Psoas muscle (tissue), 8 donors: ENCODE measurements around the gene SNX12. TPM values are rescaled to one million over a fixed set of nuclear protein-coding genes. Genes with fewer than 3 reads are reported as not detected.

Source experiments
- ATAC-seq, 4 donors: fragments of 200-7000 bp; cut with Tn5 transposase; one replicate each; pipeline ENCODE4 v1.9.1; 2020; ENCODE audit warnings: moderate library complexity in 3 of 4, mild to moderate bottlenecking in 2 of 4
- DNase-seq, 2 donors: peaks; one replicate each; pipeline ENCODE4 v3.0.0-alpha.2; 2020
- H3K27ac ChIP-seq: fragments of 200-600 bp; one replicate; pipeline ENCODE4 v1.8.0; 2022
- H3K27me3 ChIP-seq, 3 donors: fragments of 200-600 bp in 1 of 3; one replicate each; pipeline versions ENCODE4 v1.6.1 to v1.8.0; 2013 to 2022; ENCODE audit warnings: low read length in 2 of 3, mild to moderate bottlenecking in 2 of 3, moderate library complexity in 1 of 3; ENCODE audit not compliant: insufficient read depth in 3 of 3
- H3K36me3 ChIP-seq, 2 donors: fragments of 200-600 bp in 1 of 2; one replicate each; pipeline versions ENCODE4 v1.6.1 to v1.8.0; 2013 to 2022; ENCODE audit warnings: low read depth in 1 of 2, mild to moderate bottlenecking in 1 of 2, moderate library complexity in 1 of 2; ENCODE audit not compliant: insufficient read depth in 1 of 2
- H3K4me1 ChIP-seq: fragments of 200-600 bp; one replicate; pipeline ENCODE4 v1.8.0; 2022
- H3K4me3 ChIP-seq: fragments of 200-600 bp; one replicate; pipeline ENCODE4 v1.8.0; 2022; ENCODE audit warnings: mild to moderate bottlenecking
- H3K9me3 ChIP-seq: fragments of 200-600 bp; one replicate; pipeline ENCODE4 v1.8.0; 2022
- CTCF ChIP-seq: fragments of 200-600 bp; IDR thresholded peaks from one replicate; pipeline ENCODE4 v1.8.0; 2022; ENCODE audit warnings: antibody characterized with exemption
- WGBS, 3 donors: extraction: QIAGEN DNeasy Blood & Tissue Kit; methylation state at CpG; one replicate each; pipeline versions ENCODE4 v1.1.6 to v1.1.7; 2013; 5-methylcytosine and 5-hydroxymethylcytosine counted together
- intact Hi-C, 2 donors: fragments of 100-400 bp; cut with DNase I; formaldehyde crosslinking; loops; one replicate each; pipeline versions ENCODE4 v1.11.0 to v1.14.2; 2022
- long read RNA-seq, 2 donors: library from polyadenylated mRNA; unstranded; transcript quantifications; one replicate each; pipeline ENCODE4 v2.0.0, GENCODE V29; 2021
- polyA plus RNA-seq, 3 donors: library from polyadenylated mRNA; stranded (reverse); fragments of 200-250 nt; gene quantifications; one replicate each; pipeline ENCODE4 v1.2.3, GENCODE V29; 2013
- total RNA-seq, 4 donors: library from RNA; stranded (reverse); fragmentation: NEBNext Ultra II Directional in 2 of 4; extraction: Animal tissue kit (Norgen Biotek cat#: 25700) in 2 of 4; gene quantifications; one replicate each; pipeline versions ENCODE4 v1.2.1 to v1.2.4, GENCODE V29; 2021 to 2023
- donor health status: healthy with polysubstance abuse.
- donor health status: DM: no; HTN: no; CAD: no; lungs with moderate emphysema.
- donor health status: Bipolar disorder and iron deficiency.
- donor health status: healthy.
- donor health status: DM: yes; HTN: yes; CAD: no.
- donor health status: DM: no; HTN: no; CAD: no.
- donor health status: DM: no; HTN: no; CAD: no.
- donor health status: DM: yes; HTN: yes; CAD: no.

SNX12 gene
- total RNA-seq (10 to 100 TPM; 28.0 to 55.6 (median 39.1) TPM), polyA plus RNA-seq (10 to 100 TPM; 28.0 to 46.9 (median 28.3) TPM)
- long read RNA-seq, donor 1, partial matches to known transcripts: 0 of 8 reads
- long read RNA-seq, donor 1, other reads (novel, unspliced or antisense): 8 of 8 reads
- long read RNA-seq, donor 2, partial matches to known transcripts: 0 of 9 reads
- long read RNA-seq, donor 2, other reads (novel, unspliced or antisense): 8 of 9 reads

- DNase-seq (peak; percentile 90 to 94), ATAC-seq (peak; percentile 95 to 99 (median 99))
- H3K27ac ChIP-seq: peak within 1 kb of the TSS; percentile 85
- H3K27me3 ChIP-seq: peaks cover 0 to 19% (median 0%) of the 10 kb centered on the region in 3 donors
- no peaks in the 10 kb centered on the region for H3K36me3 ChIP-seq
- H3K9me3 ChIP-seq: no peaks in the 10 kb centered on the region
- H3K4me1 ChIP-seq: no peaks in the 10 kb centered on the region
- intact Hi-C loops: no loop called here
- TF ChIP-seq CTCF: no peak
- WGBS, 3 donors: 0 to 34% (median 1%) methylated on average over 34 to 73 of the region's 73 CpGs
- peak within 1 kb of the TSS; percentile 73 for H3K4me3 ChIP-seq
Observed at GRCh38 chrX:71068044-71068918, at the start of gene SNX12. Gene SNX12 (minus strand): TSS chrX:71068334. CDS start chrX:71068306, 28 bp downstream.

GRCh38 chrX:71117358-71117757, 49.2 kb upstream of the SNX12 start:
- peak overlapping the region; percentile 70 for H3K4me3 ChIP-seq
- peaks cover 0 to 25% of the 10 kb centered on the region in 2 donors for H3K36me3 ChIP-seq
- DNase-seq (no peak), ATAC-seq (no peak)
- no peak for TF ChIP-seq CTCF
- no peaks in the 10 kb centered on the region for H3K27me3 ChIP-seq
- WGBS, 3 donors: 78 to 86% (median 78%) methylated on average over 10 of the region's 10 CpGs
- H3K27ac ChIP-seq: peak overlapping the region; percentile 79
- intact Hi-C loops: no loop called here
- H3K4me1 ChIP-seq: peaks cover 9% of the 10 kb centered on the region
- no peaks in the 10 kb centered on the region for H3K9me3 ChIP-seq

GRCh38 chrX:71111921-71112431, 43.8 kb upstream of the SNX12 start:
- ATAC-seq (no peak), DNase-seq (no peak)
- Histone ChIP-seq H3K36me3 (no peaks in the 10 kb centered on the region), H3K27ac (no peak overlapping the region), H3K27me3 (no peaks in the 10 kb centered on the region), H3K9me3 (no peaks in the 10 kb centered on the region), H3K4me3 (no peak overlapping the region), H3K4me1 (no peaks in the 10 kb centered on the region)
- 43 to 53% (median 44%) methylated on average over 5 of the region's 5 CpGs for WGBS, 3 donors
- TF ChIP-seq CTCF: no peak
- intact Hi-C loops: no loop called here

GRCh38 chrX:71111141-71111843, 43.2 kb upstream of the SNX12 start, which contains the start of gene IL2RG:
Gene IL2RG (minus strand): TSS chrX:71111577. CDS start chrX:71111539, 38 bp downstream.
- no peak within 1 kb of the TSS for H3K27ac ChIP-seq
- H3K27me3 ChIP-seq: no peaks in the 10 kb centered on the region
- ATAC-seq (no peak), DNase-seq (no peak)
- H3K36me3 ChIP-seq: no peaks in the 10 kb centered on the region
- H3K9me3 ChIP-seq: no peaks in the 10 kb centered on the region
- intact Hi-C loops: no loop called here
- TF ChIP-seq CTCF: no peak
- no peak within 1 kb of the TSS for H3K4me3 ChIP-seq
- WGBS, 3 donors: 44 to 60% (median 51%) methylated on average over 8 of the region's 8 CpGs
- no peaks in the 10 kb centered on the region for H3K4me1 ChIP-seq
